OCI-LY3 (cell line): ENCODE measurements around the gene DAGLA.

Source experiments
- EZH2phosphoT487 ChIP-seq: fragments of 200-600 bp; shearing (Covaris generic); IDR thresholded peaks from 2 replicates; pipeline ENCODE4 v1.6.1; 2018; ENCODE audit warnings: antibody characterized with exemption, mixed run types, low read depth
- TF ChIP-seq, protein P1 (sequence below): fragments of 200-600, 300-600 bp; sonication (generic); IDR thresholded peaks from 2 replicates; pipeline ENCODE4 v1.5.1; 2014; ENCODE audit warnings: antibody characterized with exemption, low read length, low read depth

DNA sequence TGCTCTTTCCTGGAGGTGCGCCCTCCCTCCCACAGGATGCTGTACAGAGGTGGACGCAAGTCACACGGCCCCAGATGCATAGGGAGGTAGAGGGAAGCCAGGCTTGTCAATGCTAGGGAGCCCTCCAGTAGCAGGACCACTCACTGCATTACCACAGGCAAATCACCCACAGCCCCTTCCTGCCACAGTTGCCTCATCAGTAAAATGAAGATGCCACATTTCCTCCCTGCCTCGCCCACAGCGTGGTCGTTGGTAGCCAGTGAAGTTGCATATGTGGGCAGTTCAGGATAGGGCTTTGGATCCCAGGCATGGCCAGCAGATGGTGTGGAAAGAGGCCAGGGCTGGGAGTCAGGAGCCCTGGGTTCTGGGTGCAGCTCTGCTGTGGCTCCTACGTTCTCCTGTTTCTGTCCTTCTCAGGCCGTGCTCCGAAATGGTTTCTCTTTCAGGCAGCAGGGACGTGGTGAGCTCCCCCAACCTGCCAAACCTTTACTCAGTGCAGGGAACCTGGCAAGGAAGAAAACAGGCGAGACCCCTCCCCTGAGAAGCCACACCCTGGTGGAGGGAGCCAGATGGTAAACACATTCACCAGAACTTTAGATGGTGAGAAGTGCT, 22.6 kb downstream of the DAGLA start:
- no peak for TF ChIP-seq EZH2phosphoT487
- TF ChIP-seq, protein P1, sequence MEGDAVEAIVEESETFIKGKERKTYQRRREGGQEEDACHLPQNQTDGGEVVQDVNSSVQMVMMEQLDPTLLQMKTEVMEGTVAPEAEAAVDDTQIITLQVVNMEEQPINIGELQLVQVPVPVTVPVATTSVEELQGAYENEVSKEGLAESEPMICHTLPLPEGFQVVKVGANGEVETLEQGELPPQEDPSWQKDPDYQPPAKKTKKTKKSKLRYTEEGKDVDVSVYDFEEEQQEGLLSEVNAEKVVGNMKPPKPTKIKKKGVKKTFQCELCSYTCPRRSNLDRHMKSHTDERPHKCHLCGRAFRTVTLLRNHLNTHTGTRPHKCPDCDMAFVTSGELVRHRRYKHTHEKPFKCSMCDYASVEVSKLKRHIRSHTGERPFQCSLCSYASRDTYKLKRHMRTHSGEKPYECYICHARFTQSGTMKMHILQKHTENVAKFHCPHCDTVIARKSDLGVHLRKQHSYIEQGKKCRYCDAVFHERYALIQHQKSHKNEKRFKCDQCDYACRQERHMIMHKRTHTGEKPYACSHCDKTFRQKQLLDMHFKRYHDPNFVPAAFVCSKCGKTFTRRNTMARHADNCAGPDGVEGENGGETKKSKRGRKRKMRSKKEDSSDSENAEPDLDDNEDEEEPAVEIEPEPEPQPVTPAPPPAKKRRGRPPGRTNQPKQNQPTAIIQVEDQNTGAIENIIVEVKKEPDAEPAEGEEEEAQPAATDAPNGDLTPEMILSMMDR, result no peak
